ENCODE results near the gene TPP1. TPM values are rescaled to one million over a fixed set of nuclear protein-coding genes. Genes with fewer than 3 reads are reported as not detected.

The TPP1 gene
- total and polyA plus RNA-seq, 2 of the 13 experiments (the other 11 are each of a cell fraction or from before 2014, with no cell fraction given) = 13.9 to 74.6 TPM

- 0 out of 2 replicates have a peak, but pooled peaks have one; percentile 16 for TF ChIP-seq FOXP4 (CRISPR knock-in tag; IDR thresholded peaks at IDR 0.05)
- no peak for TF ChIP-seq ZNF549 (CRISPR knock-in tag; IDR thresholded peaks at IDR 0.05)
- no peak for TF ChIP-seq ETS1 (CRISPR knock-in tag; IDR thresholded peaks at IDR 0.05)
- TF ChIP-seq FOXO4 (CRISPR knock-in tag; conservative IDR thresholded peaks at IDR 0.05) = no peak
- no peak for TF ChIP-seq JUND (CRISPR knock-in tag; IDR thresholded peaks at IDR 0.05)
- TF ChIP-seq MIER3 (CRISPR knock-in tag; IDR thresholded peaks at IDR 0.05; ENCODE audit: borderline replicate concordance) = no peak
- no peak for TF ChIP-seq ZNF143 (CRISPR knock-in tag; IDR thresholded peaks at IDR 0.05)
- no peak for TF ChIP-seq ATF5 (CRISPR knock-in tag; IDR thresholded peaks at IDR 0.05; ENCODE audit: low read depth)
- no peak for TF ChIP-seq CENPX (CRISPR knock-in tag; IDR thresholded peaks at IDR 0.05)
- TF ChIP-seq CREM (IDR thresholded peaks at IDR 0.05) = peak; percentile 96
- peak; percentile 52; the same call in 1 of the 2 replicates for TF ChIP-seq CREM (CRISPR knock-in tag; IDR thresholded peaks at IDR 0.05)
- TF ChIP-seq FIP1L1 (IDR thresholded peaks at IDR 0.05; ENCODE audit: borderline replicate concordance, insufficient read depth, low read depth, low read length) = no peak
- TF ChIP-seq RORA (CRISPR knock-in tag; IDR thresholded peaks at IDR 0.05) = no peak
- TF ChIP-seq FOSL1 (CRISPR knock-in tag; IDR thresholded peaks at IDR 0.05; ENCODE audit: borderline replicate concordance) = no peak
- no peak for TF ChIP-seq EZH2 (conservative IDR thresholded peaks at IDR 0.05; ENCODE audit: low read depth, low read length)
- no peak for TF ChIP-seq NKX3-1 (CRISPR knock-in tag; IDR thresholded peaks at IDR 0.05)
- no peak for TF ChIP-seq ARNT (IDR thresholded peaks at IDR 0.05)
- TF ChIP-seq BRF2 (CRISPR knock-in tag; IDR thresholded peaks at IDR 0.05) = no peak
- TF ChIP-seq SCMH1 (CRISPR knock-in tag; IDR thresholded peaks at IDR 0.05; ENCODE audit: borderline replicate concordance) = no peak
- TF ChIP-seq HNRNPK (IDR thresholded peaks at IDR 0.05; ENCODE audit: low read depth, low read length, poor library complexity, severe bottlenecking) = no peak
- no peak for TF ChIP-seq CC2D1A (CRISPR knock-in tag; IDR thresholded peaks at IDR 0.05)
- no peak; the same call in 1 of the 2 replicates for TF ChIP-seq MYC (CRISPR knock-in tag; IDR thresholded peaks at IDR 0.05; ENCODE audit: borderline replicate concordance)
- 0 out of 2 replicates have a peak, but pooled peaks have one; percentile 29 for TF ChIP-seq RNF2 (conservative IDR thresholded peaks at IDR 0.05; ENCODE audit: low read depth)
- no peak for TF ChIP-seq ZNF660 (CRISPR knock-in tag; IDR thresholded peaks at IDR 0.05; ENCODE audit: borderline replicate concordance, low read depth)
These were observed at the start of gene TPP1 (continued) for GRCh38 chr11:6619004-6619745.

Measured in HepG2 (cell line).